GM21360 (cell line): ENCODE data around the gene CEND1.

ENCODE experiments used
- ATAC-seq: cut with Tn5 transposase; IDR thresholded peaks from one replicate; pipeline ENCODE4 v1.9.1; 2021; ENCODE audit warnings: mild to moderate bottlenecking, moderate library complexity; ENCODE audit not compliant: unreplicated experiment

The CEND1 gene

DNA sequence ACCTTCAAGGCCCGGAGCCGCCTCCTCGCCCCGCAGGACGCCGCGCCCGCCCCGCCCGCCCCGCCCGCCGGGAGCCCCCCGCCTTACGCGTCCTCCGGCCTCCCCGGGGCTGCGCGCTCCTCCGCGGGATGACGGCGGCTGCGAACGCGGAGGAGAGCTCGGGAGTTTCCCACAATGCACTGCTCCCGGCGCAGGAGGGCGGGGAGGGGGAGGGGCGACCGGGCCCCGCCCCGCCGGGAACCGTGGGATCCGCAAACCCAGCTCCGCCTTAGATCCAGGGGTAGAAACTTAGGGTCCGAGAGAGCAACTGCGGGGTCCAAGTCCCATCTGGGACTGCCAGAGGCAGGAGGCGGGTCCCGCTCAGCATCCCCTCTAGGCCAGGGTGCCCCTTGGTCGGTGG lies at the start of gene CEND1:
Gene CEND1, minus strand, starts transcription at position 148 of the 400 bp plus-strand sequence. CDS start 1,514 bp downstream, outside the sequence.
- no peak for ATAC-seq

DNA sequence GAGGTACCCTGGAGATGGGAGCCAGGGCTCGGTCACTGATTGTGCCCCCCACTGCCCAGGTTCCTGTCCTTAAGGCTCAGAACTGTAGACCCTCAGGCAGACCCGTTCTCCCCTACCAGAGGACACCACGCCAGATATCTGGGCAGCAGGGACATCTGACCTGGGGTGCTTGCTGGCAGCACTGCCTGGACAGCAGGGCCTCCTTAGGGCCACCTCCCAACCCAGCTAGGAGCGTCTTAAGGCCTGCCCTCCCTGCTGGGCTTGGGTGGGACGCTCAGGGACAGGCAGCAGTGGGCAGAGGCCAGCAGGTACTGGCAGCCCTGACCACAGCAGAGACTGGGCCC lies 49.4 kb upstream of the CEND1 start:
- no peak for ATAC-seq

DNA sequence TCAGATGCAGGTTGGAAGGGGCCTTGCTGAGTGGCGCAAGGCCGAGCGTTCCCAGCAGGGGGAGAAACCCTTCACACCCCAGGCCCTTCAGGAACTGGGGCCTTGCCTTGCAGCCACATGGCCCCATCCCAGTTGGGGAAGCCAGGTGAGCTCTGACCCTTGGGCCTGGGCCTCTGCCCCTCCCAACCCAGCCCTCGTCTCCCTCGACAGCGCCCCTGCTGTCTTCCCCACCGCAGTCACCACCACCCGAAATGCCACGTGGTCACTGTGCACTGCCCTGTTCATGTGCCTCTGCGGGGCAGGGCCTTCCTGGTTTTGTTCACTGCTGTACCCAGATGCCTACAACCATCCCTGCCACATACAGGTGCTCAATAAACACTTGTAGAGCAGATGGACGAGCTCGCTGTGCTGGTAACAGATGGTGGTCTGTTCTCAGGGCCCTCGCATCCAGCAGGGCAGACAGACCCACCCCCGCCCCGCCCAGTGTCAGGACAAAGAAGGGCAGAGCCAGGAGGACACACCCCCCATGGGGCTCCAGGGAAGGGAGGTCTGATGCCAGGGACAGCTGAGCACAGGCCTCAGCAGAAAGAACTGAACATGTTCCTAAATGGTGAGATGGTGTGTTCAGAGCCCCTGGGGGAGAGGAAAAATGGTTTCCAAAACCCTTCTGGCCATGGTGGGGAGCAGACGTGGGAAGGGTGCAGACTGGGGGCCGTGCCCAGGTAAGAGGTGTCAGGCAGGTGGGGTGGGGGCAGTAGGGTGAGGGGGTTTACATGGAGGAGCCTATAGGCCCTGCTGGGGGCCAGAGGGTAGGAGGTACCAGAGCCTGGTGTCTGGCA lies 48.8 kb upstream of the CEND1 start:
- no peak for ATAC-seq

DNA sequence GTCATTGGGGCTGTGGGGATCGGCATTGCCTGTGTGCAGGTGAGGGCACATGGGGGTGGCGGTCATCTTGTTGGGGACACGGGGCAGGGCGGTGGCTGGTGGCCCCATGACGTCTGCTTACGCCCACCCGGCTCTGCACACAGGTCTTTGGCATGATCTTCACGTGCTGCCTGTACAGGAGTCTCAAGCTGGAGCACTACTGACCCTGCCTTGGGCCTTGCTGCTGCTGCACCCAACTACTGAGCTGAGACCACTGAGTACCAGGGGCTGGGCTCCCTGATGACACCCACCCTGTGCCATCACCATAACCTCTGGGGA lies 48.1 kb upstream of the CEND1 start:
- ATAC-seq, result no peak

DNA sequence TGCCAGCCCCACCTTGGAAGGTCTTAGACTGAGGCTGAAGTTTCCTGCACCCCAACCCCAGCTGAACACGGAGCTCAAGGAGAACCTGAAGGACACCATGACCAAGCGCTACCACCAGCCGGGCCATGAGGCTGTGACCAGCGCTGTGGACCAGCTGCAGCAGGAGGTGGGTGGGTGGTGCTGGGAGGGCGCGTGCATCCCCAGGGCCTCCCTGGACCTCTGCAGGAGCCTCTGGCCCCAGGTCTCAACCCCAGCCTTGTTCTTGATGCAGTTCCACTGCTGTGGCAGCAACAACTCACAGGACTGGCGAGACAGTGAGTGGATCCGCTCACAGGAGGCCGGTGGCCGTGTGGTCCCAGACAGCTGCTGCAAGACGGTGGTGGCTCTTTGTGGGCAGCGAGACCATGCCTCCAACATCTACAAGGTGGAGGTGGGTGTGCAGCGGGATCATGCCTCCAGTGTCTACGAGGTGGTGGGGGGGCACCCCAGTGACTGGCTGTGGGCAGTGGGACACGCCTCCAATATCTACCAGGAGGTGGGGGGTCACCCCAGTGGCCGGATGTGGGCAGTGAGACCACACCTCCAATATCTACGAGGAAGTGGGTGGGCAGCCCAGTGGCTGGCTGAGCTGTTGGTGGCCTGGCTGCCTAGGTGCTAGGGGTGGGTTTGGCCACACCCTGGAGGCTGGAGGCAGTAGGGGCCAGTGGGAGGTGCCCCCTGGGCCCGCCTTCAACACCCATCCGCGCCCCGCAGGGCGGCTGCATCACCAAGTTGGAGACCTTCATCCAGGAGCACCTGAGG lies 47.5 kb upstream of the CEND1 start:
- ATAC-seq, result no peak

DNA sequence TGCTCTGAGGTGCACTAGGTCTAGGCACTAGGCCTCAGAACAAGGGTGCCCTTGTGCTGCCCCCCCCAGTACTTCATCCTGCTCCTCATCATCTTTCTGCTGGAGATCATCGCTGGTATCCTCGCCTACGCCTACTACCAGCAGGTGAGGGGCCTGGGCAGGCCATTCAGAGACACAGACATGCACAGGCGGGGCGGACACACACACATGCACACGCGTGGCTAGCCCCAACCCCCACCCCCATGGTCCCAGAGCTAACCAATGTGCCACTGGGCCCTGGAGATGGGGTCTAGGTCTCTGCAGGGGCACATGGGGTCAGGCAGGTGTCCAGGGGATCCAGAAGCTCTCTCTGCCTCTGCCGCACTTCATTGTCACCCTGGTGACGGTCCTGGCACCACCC lies 46.8 kb upstream of the CEND1 start:
- no peak for ATAC-seq

DNA sequence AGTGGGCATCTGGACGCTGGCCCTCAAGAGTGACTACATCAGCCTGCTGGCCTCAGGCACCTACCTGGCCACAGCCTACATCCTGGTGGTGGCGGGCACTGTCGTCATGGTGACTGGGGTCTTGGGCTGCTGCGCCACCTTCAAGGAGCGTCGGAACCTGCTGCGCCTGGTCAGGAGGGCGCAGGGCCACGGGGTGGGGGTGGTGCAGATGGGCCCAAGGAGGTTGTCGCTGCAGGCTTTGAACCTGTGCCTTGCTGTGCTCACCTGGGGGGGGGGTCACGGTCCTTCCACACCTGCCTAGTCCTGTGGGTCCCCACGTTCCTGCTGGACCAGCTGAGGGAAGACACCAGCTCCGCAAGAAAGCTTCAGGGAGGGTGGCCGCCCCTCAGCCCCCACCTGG lies 46.4 kb upstream of the CEND1 start:
- no peak for ATAC-seq

DNA sequence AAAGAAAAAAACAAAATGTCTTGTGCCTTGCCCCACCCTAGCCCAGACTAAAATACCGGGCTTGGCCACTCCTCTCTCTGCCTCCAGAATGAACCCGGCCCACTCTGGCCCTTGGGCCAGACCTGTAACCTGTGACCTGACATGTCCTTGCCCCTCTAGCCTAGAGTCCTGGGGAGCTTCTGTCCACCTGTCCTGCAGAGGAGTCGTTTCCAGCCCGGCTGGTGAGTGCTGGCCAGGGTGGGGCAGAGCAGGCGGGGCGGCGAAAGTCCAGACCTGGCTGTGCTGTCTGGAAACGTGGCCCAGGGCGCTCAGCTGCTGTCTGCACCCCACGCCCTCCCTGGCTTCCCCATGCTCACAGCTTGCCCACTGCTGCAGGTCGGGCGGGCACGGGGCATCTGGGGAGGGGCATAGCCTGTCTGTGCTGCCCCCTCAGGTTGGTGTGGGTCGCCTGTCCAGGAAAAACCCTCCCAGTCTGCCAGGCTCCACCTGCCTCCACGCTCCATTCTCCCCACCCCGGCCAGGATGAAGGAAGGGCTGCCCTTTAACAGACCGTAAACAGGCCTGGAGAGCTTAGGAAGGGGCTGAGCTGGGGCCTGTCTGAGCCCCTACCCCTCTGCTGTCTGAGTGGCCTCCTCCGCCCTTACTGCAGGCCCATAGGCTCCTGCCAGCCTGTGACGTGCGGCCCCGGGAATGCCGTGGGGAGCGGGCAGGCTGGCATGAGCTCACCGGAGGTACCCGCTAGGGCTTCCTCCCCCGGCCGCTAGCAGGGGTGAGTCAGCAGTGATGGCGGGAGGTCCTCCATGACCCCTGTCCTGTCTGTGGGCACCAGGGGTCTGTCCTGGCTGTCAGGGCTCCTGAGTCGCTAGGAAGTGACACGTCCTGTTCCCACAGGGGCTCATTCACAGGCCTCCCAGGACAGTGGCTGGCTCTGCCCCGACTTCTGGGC lies 44.8 kb upstream of the CEND1 start:
- ATAC-seq, result no peak

DNA sequence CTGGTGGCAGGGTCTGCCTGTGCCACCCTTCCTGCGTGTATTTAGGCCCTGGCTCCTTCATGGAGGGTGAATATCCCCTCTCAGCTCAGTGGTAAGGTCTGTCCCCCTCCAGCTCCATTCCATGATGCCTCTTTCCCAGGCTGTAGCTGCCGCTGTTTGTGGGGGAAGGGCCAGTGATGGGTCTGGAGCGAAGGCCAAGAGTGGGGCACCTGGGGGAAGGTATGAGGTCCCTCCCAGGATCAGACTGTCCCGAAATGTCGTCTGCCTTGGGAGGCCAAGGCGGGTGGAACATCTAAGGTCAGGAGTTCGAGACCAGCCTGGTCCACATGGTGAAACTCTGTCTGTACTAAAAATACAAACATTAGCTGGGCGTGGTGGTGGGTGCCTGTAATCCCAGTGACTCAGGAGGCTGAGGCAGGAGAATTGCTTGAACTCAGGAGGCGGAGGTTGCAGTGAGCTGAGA lies 44.0 kb upstream of the CEND1 start:
- no peak for ATAC-seq

DNA sequence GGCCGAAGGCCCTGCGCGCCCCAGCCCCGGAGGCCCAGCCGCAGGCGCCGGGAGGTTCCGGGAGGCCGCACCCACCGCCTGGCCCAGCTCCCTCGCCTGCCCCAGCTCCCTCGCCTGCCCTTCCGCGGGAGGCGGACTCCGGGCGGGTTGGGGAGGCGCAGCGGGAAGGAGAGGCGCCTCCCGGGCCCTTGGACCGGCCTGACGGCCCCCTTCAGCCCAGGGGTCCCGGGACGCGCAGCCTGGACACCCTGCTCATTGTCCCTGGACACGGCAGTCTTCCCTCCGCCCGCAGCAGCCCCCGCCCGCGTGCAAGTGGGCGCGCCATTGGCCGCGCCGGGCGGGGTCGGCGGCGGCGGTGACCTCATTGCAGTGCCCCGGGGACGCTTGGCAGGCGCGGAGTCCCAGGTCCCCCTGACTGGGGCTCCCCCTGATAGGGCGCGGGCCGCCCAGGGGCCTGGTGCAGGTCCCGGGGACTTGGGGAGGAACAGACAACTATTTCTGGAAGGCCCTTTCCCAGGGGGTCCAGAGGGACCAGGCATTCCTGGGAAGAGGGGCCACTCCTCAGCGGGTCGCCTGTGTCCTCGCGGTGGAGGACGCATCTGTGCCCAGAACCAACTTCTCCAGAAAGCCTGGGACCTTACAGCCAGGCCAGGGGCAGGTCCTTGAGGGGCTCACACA lies 43.4 kb upstream of the CEND1 start:
- no peak for ATAC-seq

DNA sequence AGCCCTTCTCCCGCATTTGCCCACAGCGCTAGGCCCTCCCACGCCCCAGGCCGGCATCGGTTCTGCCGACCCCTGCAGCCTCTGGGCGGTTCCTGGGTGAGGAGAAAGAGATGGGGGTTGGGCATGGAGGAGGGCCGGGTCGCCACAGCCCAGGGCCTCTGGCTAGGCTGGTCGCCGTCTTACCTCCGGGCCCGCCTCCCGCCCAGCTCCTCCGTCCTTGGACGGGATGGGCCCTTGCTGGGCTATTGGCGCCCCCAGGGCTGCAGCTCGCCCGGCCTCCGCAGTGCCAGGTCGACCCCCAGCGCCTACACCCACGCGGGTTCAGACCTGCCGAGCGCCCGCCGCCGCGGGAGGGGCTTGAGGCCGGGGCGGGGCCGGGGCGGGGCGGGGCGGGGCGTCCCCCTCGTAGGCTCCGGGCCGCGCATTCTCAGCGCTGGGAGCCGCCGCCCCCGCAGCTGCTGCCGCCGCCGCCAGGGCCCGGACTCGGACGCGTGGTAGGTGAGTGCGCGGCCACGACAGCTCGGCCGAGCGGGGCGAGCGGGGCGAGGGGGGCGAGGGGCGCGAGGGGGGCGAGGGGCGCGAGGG lies 42.7 kb upstream of the CEND1 start, which contains the start of gene CD151:
Gene CD151, plus strand, starts transcription at position 424 of the 585 bp plus-strand sequence. CDS start 3,118 bp downstream, outside the sequence.
- no peak for ATAC-seq

DNA sequence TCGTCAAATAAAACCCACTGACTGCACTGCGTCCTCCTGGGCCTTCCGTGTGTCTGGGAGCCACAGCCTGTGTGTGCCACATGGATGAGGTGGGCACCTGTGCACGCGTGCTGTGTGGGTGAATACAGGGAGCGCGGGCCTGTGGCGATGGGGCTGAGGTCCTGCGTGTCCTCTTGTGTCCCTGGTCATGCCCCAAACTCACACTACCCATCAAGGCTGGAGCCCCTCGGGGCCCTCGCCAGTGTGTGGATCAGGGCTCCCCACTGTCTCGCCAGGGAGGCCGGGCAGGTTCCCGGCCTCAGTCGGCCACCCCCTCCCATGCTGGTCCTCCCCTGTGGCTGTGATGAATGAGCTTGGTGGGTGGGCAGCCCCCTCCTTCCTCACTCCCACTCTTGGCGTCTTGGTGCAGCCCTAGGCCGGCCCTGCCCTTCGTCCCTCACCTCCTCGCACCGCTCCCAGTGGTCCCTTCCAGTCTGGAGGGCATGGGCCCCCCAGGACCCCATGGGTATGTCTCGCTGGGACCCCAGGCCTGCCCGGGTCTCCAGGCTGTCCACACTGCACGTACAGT lies 42.2 kb upstream of the CEND1 start:
- ATAC-seq, result no peak

DNA sequence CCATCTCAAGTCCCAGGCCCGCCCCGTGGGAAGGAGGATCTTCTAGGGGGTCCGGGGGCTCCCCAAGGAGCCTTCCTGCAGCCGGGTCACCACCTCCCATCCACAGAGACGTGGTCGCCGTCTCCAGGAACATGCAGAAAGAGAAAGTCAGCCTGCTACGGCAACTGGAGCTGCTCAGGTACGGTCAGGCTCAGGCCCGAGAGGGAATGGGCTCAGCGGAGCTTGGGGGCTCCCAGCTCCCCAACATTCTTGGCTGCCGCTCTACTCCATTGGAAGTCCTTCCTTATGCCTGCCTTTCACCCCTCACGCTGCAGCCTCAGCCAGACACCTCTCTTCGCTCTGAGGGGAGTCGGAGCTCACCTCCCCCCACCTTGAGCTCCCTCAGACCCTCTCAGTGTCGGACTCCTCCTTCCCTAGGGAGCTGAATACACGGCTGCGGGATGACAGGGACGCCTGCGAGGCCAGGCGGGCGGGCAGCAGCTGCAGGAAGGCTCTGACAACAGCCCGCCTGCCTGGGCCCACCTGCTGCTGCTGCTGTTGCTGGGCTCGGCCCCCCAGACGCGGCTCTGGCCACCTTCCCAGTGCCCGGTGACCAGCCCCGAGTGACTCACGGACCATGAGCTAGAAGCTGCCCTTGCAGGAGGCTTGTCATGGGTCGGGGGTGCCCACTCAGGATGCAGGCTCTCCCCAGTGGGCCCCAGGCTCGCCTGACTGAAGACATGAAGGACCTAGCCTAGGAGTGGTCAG lies 41.4 kb upstream of the CEND1 start:
- no peak for ATAC-seq

DNA sequence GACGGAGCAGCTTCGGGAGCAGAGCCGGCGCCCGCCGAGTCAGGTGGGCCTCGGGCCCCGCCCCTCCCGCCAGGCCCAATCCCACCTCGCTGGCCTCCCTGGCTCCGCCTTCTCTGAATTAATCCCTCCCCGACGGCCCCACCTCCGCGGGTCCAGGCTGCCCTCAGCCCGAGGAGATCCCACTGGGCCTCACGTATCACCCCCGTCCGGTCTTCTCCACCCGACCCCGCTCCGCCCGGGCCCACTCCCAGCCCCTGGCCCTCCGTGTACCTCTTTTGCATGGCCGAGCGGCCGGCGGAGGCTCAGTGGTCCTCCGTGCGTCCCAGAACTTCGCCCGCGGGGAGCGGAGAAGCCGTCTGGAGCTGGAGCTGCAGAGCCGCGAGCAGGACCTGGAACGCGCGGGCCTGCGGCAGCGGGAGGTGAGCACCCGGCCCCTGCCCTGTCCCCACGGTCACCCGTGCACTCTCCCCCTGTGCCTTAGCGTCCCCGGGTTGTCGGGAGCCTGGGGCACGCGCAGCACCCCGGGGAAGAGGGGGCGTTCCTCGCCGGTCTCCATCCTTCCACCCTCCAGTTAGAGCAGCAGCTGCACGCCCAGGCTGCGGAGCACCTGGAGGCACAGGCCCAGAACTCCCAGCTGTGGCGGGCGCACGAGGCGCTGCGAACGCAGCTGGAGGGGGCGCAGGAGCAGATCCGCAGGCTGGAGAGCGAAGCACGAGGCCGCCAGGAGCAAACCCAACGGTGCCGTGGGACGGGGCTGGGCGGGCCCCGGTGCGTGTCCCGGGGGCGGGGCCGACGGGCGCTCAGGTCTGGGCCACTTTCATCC lies 40.6 kb upstream of the CEND1 start:
- no peak for ATAC-seq

DNA sequence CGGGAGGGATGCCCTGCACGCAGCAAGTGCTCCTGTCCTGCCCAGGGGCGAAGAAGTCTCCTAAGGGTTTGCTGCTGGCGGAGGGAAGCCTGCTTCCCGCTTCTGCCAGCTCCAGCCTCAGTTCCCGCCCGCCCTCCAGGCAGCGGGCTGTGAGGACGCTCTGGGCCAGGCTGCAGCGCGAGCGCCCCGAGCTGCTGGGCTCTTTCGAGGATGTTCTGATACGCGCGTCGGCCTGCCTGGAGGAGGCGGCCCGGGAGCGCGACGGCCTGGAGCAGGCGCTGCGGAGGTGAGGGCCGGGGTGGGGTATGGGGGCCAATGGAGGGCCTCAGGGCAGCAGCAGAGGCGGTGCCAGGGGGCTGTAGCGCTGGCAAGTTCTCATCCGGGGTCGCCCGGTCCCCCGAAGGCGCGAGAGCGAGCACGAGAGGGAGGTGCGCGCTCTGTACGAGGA lies 40.0 kb upstream of the CEND1 start:
- ATAC-seq, result no peak

DNA sequence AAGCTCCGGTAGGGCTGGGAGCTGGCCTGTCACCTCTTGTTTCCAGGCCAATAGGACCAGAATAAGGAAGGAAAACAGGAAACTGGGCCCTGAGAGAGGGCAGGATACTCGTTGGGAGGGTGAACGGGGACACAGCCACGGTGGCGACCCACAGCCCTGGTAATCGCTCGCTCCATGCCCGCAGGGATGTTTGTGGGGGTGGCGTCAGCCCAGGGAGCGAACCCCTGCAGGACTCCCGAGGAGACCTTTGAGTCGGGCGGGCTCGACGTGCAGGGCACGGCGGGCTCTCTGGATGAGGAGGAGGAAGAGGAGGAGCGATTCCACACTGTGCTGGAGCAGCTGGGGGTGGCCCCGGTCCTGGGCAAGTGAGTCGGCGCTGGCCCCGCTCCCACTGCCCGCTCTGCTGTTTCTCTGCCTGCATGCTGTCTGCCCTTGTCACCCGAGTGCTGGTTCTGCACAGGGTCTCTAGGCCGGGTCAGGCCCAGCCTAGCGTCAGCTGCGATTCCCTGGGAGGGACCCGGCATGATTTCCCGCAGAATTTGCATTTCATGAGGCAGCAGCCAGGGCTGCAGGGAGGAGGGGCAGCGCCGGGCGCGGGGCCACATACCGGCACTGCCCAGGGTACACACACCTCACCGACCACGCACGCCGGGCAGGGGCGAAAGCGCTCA lies 39.4 kb upstream of the CEND1 start:
- no peak for ATAC-seq

DNA sequence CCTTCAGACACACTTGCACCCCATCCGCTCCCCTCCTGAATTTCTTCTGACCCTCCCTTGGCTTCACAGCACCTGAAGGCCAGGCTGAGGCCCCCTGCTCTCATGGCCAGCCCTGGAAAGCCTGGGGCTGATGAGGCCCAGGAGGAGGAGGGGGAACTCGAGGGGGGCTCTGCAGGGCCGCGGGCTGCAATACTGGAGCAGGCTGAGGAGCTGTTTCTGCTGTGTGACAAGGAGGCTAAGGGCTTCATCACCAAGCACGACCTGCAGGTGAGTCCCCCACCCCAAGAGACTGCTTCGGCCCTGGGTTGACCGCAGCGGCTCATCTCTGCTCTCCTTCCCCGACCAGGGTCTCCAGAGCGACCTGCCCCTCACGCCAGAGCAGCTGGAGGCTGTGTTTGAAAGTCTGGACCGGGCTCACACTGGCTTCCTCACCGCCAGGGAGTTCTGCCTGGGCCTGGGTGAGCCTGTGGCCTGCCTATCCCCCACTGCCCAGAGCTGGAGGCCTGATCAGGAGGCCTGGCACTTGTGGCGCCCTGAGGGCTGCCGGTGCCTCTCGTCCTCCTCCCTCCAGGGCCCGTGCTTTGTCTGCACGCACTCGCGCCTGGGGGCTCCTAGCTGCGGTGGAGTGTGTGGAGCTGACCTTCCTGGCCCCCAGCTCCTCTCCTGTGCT lies 38.8 kb upstream of the CEND1 start:
- no peak for ATAC-seq
